Liver (tissue), 9 donors: Measurements from ENCODE around the gene CA10. TPM values are rescaled to one million over a fixed set of nuclear protein-coding genes. Genes with fewer than 3 reads are reported as not detected.

Experiments
- DNase-seq: peaks from one replicate; pipeline ENCODE4 v3.0.0-alpha.2; 2017; ENCODE audit warnings: low spot score
- H3K27ac ChIP-seq, 2 donors: one replicate each; pipeline ENCODE4 v1.7.0; 2013; ENCODE audit warnings: inconsistent platforms in 2 of 2, low read length in 2 of 2, control low read depth in 1 of 2, low read depth in 1 of 2, mild to moderate bottlenecking in 1 of 2
- H3K27me3 ChIP-seq, 4 donors: one replicate each; pipeline versions ENCODE4 v1.6.1 to v1.7.0; 2013; ENCODE audit warnings: low read length in 3 of 4, inconsistent platforms in 1 of 4, mild to moderate bottlenecking in 1 of 4, moderate library complexity in 1 of 4; ENCODE audit not compliant: control insufficient read depth in 4 of 4, insufficient read depth in 4 of 4
- H3K36me3 ChIP-seq, 4 donors: one replicate each; pipeline versions ENCODE4 v1.6.1 to v1.7.0; 2013; ENCODE audit warnings: low read length in 3 of 4, mild to moderate bottlenecking in 3 of 4, low read depth in 1 of 4, moderate library complexity in 1 of 4; ENCODE audit not compliant: control insufficient read depth in 4 of 4, insufficient read depth in 3 of 4
- H3K4me1 ChIP-seq, 4 donors: one replicate each; pipeline versions ENCODE4 v1.6.1 to v1.7.0; 2013; ENCODE audit warnings: low read length in 3 of 4, mild to moderate bottlenecking in 3 of 4, moderate library complexity in 1 of 4; ENCODE audit not compliant: control insufficient read depth in 4 of 4, insufficient read depth in 4 of 4
- H3K4me3 ChIP-seq, 3 donors: one replicate each; pipeline versions ENCODE4 v1.6.1 to v1.7.0; 2013; ENCODE audit warnings: low read length in 3 of 3, control low read depth in 1 of 3, low read depth in 1 of 3, mild to moderate bottlenecking in 1 of 3
- H3K9ac ChIP-seq, 2 donors: one replicate each; pipeline ENCODE4 v1.7.0; 2013; ENCODE audit warnings: low read length in 2 of 2, mild to moderate bottlenecking in 2 of 2, moderate library complexity in 2 of 2, control low read depth in 1 of 2, low read depth in 1 of 2
- H3K9me3 ChIP-seq, 4 donors: one replicate each; pipeline versions ENCODE4 v1.6.1 to v1.7.0; 2013; ENCODE audit warnings: low read length in 3 of 4; ENCODE audit not compliant: control insufficient read depth in 4 of 4
- EGR1 ChIP-seq, 2 donors: IDR thresholded peaks; 2 replicates each; pipeline ENCODE4 v1.6.1; 2016 to 2018; ENCODE audit warnings: antibody characterized with exemption in 2 of 2, low read depth in 2 of 2
- FOXA1 ChIP-seq: IDR thresholded peaks from 2 replicates; pipeline ENCODE4 v1.6.1; 2016; ENCODE audit warnings: antibody characterized with exemption
- FOXA2 ChIP-seq: IDR thresholded peaks from 2 replicates; pipeline ENCODE4 v1.6.1; 2016; ENCODE audit warnings: antibody characterized with exemption
- GABPA ChIP-seq, 2 donors: IDR thresholded peaks in 1 of 2; conservative IDR thresholded peaks in 1 of 2; 2 replicates each; pipeline ENCODE4 v1.6.1; 2016; ENCODE audit warnings: antibody characterized with exemption in 2 of 2, mild to moderate bottlenecking in 1 of 2, moderate library complexity in 1 of 2
- HNF4A ChIP-seq, 2 donors: conservative IDR thresholded peaks; 2 replicates each; pipeline ENCODE4 v1.6.1; 2016; ENCODE audit warnings: antibody characterized with exemption in 2 of 2, mild to moderate bottlenecking in 2 of 2
- HNF4G ChIP-seq: IDR thresholded peaks from 2 replicates; pipeline ENCODE4 v1.6.1; 2016; ENCODE audit warnings: antibody characterized with exemption
- JUND ChIP-seq, 2 donors: IDR thresholded peaks; 2 replicates each; pipeline ENCODE4 v1.6.1; 2016; ENCODE audit warnings: antibody characterized with exemption in 2 of 2
- NR2F2 ChIP-seq: IDR thresholded peaks from 2 replicates; pipeline ENCODE4 v1.6.1; 2016; ENCODE audit warnings: antibody characterized with exemption
- RAD21 ChIP-seq, 2 donors: IDR thresholded peaks; 2 replicates each; pipeline ENCODE4 v1.6.1; 2016; ENCODE audit warnings: antibody characterized with exemption in 2 of 2, mild to moderate bottlenecking in 2 of 2
- SP1 ChIP-seq: IDR thresholded peaks from 2 replicates; pipeline ENCODE4 v1.6.1; 2018; ENCODE audit warnings: antibody characterized with exemption, mild to moderate bottlenecking
- YY1 ChIP-seq: IDR thresholded peaks from 2 replicates; pipeline ENCODE4 v1.6.1; 2016; ENCODE audit warnings: antibody characterized with exemption, mild to moderate bottlenecking
- WGBS: extraction: QIAGEN DNeasy Blood & Tissue Kit; methylation state at CpG from one replicate; pipeline ENCODE4 v1.1.7; 2013; 5-methylcytosine and 5-hydroxymethylcytosine counted together
- polyA plus RNA-seq, 2 donors: library from polyadenylated mRNA; stranded (reverse) in 1 of 2; unstranded in 1 of 2; fragments of 200-250 nt in 1 of 2; fragments of >200 nt in 1 of 2; fragmentation: Nextera tagmentation in 1 of 2; extraction: Ambion mirVana in 1 of 2; gene quantifications; one replicate each; pipeline versions ENCODE4 v1.2.1 to v1.2.3, GENCODE V29; 2013 to 2015
- total RNA-seq, 2 donors: library from RNA; depleted of rRNA; stranded (reverse); fragments of >200 nt; gene quantifications; one replicate each; pipeline ENCODE4 v1.2.3, GENCODE V29; 2014
- TF ChIP-seq, protein P1 (sequence below): IDR thresholded peaks from 2 replicates; pipeline ENCODE4 v1.6.1; 2016; ENCODE audit warnings: antibody characterized with exemption
- TF ChIP-seq, protein P2 (sequence below): IDR thresholded peaks from 2 replicates; pipeline ENCODE4 v1.6.1; 2016; ENCODE audit warnings: antibody characterized with exemption
- TF ChIP-seq, protein P3 (sequence below): IDR thresholded peaks from 2 replicates; pipeline ENCODE4 v1.6.1; 2016; ENCODE audit warnings: antibody characterized with exemption
- TF ChIP-seq, protein P4 (sequence below): IDR thresholded peaks from 2 replicates; pipeline ENCODE4 v1.6.1; 2016; ENCODE audit warnings: antibody characterized with exemption, mild to moderate bottlenecking
- TF ChIP-seq, protein P5 (sequence below): fragments of 150-350 bp; IDR thresholded peaks from 2 replicates; pipeline ENCODE4 v1.5.1; 2017; ENCODE audit warnings: improper control_type of control experiment, low read depth, low read length; ENCODE audit not compliant: missing input control
- donor health status: healthy.
- donor health status: healthy.
- donor health status: healthy.
- donor health status: healthy.
- donor health status: healthy.

The CA10 gene
- total and polyA plus RNA-seq, 4 donors: 0.05 TPM; not detected in 3

DNA sequence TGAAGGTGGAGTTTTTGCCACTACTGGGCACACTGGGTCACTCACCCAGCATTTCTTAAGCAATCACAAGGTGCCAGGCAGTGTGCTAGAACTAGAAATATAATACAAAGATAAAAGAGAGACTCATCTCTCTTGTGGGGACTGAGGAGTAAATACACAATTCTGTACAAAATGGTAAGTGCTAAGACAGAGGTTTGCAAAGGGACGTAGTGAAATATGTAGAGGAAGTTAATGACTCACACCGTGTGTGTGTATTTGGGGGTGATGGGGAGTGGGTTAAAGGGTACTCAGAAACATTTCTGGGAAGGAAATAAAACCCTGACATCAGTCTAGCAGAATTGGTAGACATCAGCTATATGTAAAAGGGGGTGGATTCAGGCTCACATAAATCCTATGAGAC is 389.3 kb downstream of the CA10 start:
- no peak for DNase-seq
- H3K4me3 ChIP-seq: no peak overlapping the region
- H3K9me3 ChIP-seq: no peaks in the 10 kb centered on the region
- no peak overlapping the region for H3K27ac ChIP-seq
- WGBS: 61% methylated on average over 2 of the region's 2 CpGs
- no peaks in the 10 kb centered on the region for H3K36me3 ChIP-seq
- H3K27me3 ChIP-seq: no peaks in the 10 kb centered on the region
- H3K9ac ChIP-seq: no peak overlapping the region
- TF ChIP-seq RAD21 (IDR thresholded peaks at IDR 0.05): no peak
- TF ChIP-seq, protein P1, sequence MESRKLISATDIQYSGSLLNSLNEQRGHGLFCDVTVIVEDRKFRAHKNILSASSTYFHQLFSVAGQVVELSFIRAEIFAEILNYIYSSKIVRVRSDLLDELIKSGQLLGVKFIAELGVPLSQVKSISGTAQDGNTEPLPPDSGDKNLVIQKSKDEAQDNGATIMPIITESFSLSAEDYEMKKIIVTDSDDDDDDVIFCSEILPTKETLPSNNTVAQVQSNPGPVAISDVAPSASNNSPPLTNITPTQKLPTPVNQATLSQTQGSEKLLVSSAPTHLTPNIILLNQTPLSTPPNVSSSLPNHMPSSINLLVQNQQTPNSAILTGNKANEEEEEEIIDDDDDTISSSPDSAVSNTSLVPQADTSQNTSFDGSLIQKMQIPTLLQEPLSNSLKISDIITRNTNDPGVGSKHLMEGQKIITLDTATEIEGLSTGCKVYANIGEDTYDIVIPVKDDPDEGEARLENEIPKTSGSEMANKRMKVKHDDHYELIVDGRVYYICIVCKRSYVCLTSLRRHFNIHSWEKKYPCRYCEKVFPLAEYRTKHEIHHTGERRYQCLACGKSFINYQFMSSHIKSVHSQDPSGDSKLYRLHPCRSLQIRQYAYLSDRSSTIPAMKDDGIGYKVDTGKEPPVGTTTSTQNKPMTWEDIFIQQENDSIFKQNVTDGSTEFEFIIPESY: no peak
- TF ChIP-seq YY1: no peak
- H3K4me1 ChIP-seq: no peaks in the 10 kb centered on the region

DNA sequence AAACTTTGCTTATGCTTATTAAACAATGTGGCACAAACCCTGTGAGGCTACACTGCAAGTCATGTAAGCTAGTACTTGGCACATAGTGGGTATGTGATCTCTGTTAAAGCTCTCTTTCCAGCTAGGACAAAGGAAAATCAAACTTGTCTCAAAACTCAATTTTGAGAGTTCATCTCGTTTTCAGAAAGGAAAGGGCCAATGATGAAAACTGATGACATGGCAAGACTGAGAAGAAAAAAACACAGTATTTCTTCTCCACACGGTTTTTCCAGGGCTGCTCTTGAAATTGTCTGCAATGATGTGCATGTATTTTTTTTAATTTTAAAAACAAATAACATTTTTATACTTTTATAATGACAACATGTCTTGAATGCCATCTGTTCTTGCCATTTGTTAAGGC is 389.8 kb downstream of the CA10 start:
- TF ChIP-seq, protein P2, sequence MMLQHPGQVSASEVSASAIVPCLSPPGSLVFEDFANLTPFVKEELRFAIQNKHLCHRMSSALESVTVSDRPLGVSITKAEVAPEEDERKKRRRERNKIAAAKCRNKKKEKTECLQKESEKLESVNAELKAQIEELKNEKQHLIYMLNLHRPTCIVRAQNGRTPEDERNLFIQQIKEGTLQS: no peak
- TF ChIP-seq EGR1 (IDR thresholded peaks at IDR 0.05; ENCODE audit: low read depth in 2 of 2): no peak
- no peak for TF ChIP-seq SP1
- TF ChIP-seq, protein P3, sequence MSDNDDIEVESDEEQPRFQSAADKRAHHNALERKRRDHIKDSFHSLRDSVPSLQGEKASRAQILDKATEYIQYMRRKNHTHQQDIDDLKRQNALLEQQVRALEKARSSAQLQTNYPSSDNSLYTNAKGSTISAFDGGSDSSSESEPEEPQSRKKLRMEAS: no peak
- TF ChIP-seq HNF4A (conservative IDR thresholded peaks at IDR 0.05): no peak
- TF ChIP-seq, protein P4, sequence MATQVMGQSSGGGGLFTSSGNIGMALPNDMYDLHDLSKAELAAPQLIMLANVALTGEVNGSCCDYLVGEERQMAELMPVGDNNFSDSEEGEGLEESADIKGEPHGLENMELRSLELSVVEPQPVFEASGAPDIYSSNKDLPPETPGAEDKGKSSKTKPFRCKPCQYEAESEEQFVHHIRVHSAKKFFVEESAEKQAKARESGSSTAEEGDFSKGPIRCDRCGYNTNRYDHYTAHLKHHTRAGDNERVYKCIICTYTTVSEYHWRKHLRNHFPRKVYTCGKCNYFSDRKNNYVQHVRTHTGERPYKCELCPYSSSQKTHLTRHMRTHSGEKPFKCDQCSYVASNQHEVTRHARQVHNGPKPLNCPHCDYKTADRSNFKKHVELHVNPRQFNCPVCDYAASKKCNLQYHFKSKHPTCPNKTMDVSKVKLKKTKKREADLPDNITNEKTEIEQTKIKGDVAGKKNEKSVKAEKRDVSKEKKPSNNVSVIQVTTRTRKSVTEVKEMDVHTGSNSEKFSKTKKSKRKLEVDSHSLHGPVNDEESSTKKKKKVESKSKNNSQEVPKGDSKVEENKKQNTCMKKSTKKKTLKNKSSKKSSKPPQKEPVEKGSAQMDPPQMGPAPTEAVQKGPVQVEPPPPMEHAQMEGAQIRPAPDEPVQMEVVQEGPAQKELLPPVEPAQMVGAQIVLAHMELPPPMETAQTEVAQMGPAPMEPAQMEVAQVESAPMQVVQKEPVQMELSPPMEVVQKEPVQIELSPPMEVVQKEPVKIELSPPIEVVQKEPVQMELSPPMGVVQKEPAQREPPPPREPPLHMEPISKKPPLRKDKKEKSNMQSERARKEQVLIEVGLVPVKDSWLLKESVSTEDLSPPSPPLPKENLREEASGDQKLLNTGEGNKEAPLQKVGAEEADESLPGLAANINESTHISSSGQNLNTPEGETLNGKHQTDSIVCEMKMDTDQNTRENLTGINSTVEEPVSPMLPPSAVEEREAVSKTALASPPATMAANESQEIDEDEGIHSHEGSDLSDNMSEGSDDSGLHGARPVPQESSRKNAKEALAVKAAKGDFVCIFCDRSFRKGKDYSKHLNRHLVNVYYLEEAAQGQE: no peak
- TF ChIP-seq GABPA (IDR thresholded peaks at IDR 0.05 in 1 of 2, conservative IDR thresholded peaks at IDR 0.05 in 1 of 2): no peak
- TF ChIP-seq JUND (IDR thresholded peaks at IDR 0.05): no peak
- TF ChIP-seq HNF4G: no peak
- TF ChIP-seq, protein P1: no peak
- TF ChIP-seq FOXA1: no peak
- no peak for TF ChIP-seq RAD21 (IDR thresholded peaks at IDR 0.05)
- no peak for TF ChIP-seq NR2F2
- TF ChIP-seq, protein P5, sequence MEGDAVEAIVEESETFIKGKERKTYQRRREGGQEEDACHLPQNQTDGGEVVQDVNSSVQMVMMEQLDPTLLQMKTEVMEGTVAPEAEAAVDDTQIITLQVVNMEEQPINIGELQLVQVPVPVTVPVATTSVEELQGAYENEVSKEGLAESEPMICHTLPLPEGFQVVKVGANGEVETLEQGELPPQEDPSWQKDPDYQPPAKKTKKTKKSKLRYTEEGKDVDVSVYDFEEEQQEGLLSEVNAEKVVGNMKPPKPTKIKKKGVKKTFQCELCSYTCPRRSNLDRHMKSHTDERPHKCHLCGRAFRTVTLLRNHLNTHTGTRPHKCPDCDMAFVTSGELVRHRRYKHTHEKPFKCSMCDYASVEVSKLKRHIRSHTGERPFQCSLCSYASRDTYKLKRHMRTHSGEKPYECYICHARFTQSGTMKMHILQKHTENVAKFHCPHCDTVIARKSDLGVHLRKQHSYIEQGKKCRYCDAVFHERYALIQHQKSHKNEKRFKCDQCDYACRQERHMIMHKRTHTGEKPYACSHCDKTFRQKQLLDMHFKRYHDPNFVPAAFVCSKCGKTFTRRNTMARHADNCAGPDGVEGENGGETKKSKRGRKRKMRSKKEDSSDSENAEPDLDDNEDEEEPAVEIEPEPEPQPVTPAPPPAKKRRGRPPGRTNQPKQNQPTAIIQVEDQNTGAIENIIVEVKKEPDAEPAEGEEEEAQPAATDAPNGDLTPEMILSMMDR: no peak
- no peak for TF ChIP-seq FOXA2
- 46% methylated on average over 2 of the region's 2 CpGs for WGBS
- DNase-seq: no peak

More for the DNA sequence above, 389.8 kb downstream of the CA10 start:
- Histone ChIP-seq H3K4me1 (no peaks in the 10 kb centered on the region), H3K36me3 (no peaks in the 10 kb centered on the region), H3K27me3 (peaks cover 0 to under 1% (median 0%) of the 10 kb centered on the region in 4 donors), H3K9ac (no peak overlapping the region), H3K4me3 (no peak overlapping the region), H3K9me3 (no peaks in the 10 kb centered on the region), H3K27ac (no peak overlapping the region)
